Measurements from ENCODE around the gene KRT4. TPM values are rescaled to one million over a fixed set of nuclear protein-coding genes. Genes with fewer than 3 reads are reported as not detected.

Gene KRT4
- total RNA-seq, 1 donor from 2014 or later, result not detected

DNA sequence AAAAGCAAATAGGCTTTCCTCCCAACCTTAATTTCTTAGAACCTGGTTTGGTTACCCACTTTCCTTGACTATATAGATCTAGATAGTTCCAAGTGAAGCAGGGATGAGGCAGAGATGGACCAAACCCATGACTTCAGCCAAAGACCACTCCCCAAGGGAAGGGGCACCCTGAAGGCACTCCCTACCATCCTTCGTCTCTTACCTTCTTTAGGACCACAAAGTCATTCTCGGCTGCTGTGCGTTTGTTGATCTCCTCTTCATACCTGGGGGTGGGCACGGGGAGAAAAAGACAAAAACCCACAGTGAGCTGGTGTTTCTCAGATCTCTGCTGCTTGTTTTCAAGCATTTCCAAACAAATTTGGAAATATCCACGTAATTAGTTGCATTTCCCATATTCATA is 3.4 kb downstream of the KRT4 start:
- TF ChIP-seq, protein P1, sequence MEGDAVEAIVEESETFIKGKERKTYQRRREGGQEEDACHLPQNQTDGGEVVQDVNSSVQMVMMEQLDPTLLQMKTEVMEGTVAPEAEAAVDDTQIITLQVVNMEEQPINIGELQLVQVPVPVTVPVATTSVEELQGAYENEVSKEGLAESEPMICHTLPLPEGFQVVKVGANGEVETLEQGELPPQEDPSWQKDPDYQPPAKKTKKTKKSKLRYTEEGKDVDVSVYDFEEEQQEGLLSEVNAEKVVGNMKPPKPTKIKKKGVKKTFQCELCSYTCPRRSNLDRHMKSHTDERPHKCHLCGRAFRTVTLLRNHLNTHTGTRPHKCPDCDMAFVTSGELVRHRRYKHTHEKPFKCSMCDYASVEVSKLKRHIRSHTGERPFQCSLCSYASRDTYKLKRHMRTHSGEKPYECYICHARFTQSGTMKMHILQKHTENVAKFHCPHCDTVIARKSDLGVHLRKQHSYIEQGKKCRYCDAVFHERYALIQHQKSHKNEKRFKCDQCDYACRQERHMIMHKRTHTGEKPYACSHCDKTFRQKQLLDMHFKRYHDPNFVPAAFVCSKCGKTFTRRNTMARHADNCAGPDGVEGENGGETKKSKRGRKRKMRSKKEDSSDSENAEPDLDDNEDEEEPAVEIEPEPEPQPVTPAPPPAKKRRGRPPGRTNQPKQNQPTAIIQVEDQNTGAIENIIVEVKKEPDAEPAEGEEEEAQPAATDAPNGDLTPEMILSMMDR (IDR thresholded peaks at IDR 0.05), result no peak
- Histone ChIP-seq H3K4me1 (no peaks in the 10 kb centered on the region), H3K36me3 (no peaks in the 10 kb centered on the region), H3K4me3 (no peak overlapping the region), H3K9me3 (no peaks in the 10 kb centered on the region), H3K27ac (no peak overlapping the region), H3K27me3 (no peaks in the 10 kb centered on the region)
- intact Hi-C loops (cut with DNase I), result no loop called here
- DNase-seq (ENCODE audit: low spot score in 2 of 2), result no peak

DNA sequence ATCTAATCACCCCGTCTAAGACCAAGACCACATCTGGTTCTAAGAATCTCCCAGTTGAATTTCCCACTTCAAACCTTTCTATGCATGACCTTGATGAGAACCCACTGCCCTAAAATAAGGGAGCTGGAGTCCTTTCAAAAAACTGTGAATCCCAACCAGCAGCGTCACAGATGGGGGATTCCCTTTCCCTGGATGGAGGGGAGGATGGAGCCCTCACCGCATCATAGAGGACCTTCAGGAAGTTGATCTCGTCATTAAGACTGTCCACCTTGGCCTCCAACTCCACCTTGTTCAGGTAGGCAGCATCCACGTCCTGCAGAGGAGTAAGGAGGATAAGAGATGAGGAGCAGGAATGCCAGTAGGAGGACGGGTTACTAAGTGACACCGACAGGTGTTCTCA is 4.8 kb downstream of the KRT4 start:
- H3K27ac ChIP-seq, result no peak overlapping the region
- intact Hi-C loops (cut with DNase I), result no loop called here
- TF ChIP-seq, protein P1 (IDR thresholded peaks at IDR 0.05), result no peak
- no peaks in the 10 kb centered on the region for H3K27me3 ChIP-seq
- no peaks in the 10 kb centered on the region for H3K9me3 ChIP-seq
- no peaks in the 10 kb centered on the region for H3K36me3 ChIP-seq
- H3K4me3 ChIP-seq, result no peak overlapping the region
- no peaks in the 10 kb centered on the region for H3K4me1 ChIP-seq
- DNase-seq (ENCODE audit: low spot score in 2 of 2), result no peak

DNA sequence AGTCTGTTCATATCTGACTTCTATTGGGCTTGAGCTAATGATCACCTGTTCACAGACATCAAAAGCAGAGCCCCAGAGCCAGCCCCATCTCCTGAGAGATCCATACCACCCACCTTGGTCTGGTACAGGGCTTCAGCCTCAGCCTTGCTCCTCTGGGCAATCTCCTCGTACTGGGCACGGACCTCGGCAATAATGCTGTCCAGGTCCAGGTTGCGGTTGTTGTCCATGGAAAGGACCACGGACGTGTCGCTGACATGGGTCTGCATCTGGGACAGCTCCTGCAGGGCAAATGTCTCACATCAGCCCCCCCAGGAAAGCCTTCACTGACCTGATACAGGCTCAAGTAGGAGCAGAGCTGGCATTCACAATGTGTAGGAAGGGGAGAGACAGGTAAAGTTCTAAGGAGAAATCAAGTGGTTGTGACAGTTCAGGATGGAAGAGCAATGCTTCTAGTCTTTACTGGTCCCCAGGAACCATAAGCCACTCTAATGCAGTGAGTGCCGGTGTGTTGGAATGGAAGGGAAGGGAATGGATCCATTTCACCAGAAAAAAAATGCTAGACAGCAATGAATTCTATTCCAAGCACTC is 5.2 kb downstream of the KRT4 start:
- Histone ChIP-seq H3K36me3 (no peaks in the 10 kb centered on the region), H3K27me3 (no peaks in the 10 kb centered on the region), H3K27ac (no peak overlapping the region), H3K4me1 (no peaks in the 10 kb centered on the region), H3K9me3 (no peaks in the 10 kb centered on the region), H3K4me3 (no peak overlapping the region)
- no peak for DNase-seq (ENCODE audit: low spot score in 2 of 2)
- intact Hi-C loops (cut with DNase I), result no loop called here
- TF ChIP-seq, protein P1 (IDR thresholded peaks at IDR 0.05), result no peak

DNA sequence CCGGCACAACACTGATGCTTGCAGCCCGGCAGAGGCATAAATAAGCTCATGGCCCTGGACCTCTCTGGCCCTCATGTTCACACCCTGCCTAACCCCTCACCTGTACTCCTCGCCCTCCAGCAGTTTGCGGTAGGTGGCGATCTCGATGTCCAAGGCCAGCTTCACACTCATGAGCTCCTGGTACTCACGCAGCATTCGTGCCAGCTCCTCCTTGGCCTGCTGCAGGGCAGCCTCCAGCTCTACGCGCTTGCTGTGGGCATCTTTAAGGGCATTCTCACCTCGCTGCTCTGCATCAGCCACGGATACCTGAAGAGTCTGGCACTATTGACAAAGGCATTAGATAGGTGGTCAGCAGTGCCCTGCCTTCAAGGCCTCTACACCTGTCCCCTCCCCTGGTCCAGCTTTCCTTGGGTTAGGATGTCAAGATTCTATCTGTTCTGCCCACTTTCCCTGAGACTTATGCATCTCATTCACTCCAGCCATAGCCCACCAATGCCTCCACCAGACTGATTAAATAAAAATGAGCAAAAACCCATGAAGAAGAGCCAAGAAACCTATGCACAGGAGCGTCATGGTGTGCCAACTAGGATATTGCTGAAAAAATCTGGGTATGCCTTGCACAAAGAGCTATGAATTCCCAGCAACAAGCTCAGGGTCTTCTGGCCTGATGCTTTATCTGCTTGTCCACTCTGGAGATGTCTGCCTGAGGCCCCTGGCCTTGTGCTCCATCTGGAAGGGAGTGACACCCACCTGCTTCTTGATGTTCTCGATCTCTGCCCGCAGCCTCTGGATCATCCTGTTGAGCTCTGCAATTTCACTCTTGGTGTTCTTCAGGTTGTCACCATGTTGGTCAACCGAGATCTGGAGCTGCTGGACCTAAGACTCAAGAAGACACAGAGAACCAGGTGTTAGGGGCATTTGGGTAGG is 6.1 kb downstream of the KRT4 start:
- intact Hi-C loops (cut with DNase I), result no loop called here
- H3K36me3 ChIP-seq, result no peaks in the 10 kb centered on the region
- H3K4me1 ChIP-seq, result no peaks in the 10 kb centered on the region
- no peaks in the 10 kb centered on the region for H3K9me3 ChIP-seq
- no peak for DNase-seq (ENCODE audit: low spot score in 2 of 2)
- no peak overlapping the region for H3K27ac ChIP-seq
- H3K4me3 ChIP-seq, result no peak overlapping the region
- TF ChIP-seq, protein P1 (IDR thresholded peaks at IDR 0.05), result no peak
- no peaks in the 10 kb centered on the region for H3K27me3 ChIP-seq

DNA sequence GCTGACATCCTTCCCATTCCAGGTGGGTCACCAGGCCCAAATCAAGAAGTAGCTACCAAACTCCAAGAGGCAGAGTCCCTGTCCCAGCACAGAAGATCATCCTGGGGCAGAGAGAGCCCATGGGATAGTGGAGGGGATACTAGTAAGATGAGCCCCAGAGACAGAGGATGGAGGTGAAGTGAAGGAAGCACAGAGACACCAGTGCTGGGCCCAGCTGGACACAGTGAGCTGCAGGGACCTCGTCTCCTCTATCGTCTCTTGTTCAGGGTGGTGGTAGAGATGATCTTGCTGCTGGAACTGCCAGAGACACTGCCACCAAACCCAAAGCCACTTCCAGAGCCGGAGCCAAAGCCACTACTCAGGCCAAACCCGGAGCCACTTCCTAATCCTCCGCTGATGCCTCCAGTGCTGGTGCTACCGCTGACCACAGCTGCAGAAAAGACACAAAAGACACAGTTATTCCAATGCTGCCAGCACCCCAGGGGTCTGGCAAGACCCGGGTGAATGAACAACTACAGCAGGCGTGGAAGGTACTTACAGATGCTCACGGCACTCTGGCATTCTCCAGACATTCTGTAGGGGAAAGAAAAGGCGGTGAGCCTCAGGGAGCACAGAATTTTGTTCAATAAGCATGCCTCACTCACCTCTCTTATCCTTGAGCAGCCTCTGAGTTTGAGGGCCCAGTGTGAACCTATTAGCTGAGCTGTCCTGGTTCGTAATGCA is 6.9 kb downstream of the KRT4 start:
- no peaks in the 10 kb centered on the region for H3K36me3 ChIP-seq
- TF ChIP-seq, protein P1 (IDR thresholded peaks at IDR 0.05), result no peak
- no peak overlapping the region for H3K4me3 ChIP-seq
- H3K9me3 ChIP-seq, result no peaks in the 10 kb centered on the region
- no peak for DNase-seq (ENCODE audit: low spot score in 2 of 2)
- H3K4me1 ChIP-seq, result no peaks in the 10 kb centered on the region
- H3K27me3 ChIP-seq, result no peaks in the 10 kb centered on the region
- H3K27ac ChIP-seq, result no peak overlapping the region
- intact Hi-C loops (cut with DNase I), result no loop called here
